ENCODE results near the gene CCK. TPM values are rescaled to one million over a fixed set of nuclear protein-coding genes. Genes with fewer than 3 reads are reported as not detected.

CCK gene, protein sequence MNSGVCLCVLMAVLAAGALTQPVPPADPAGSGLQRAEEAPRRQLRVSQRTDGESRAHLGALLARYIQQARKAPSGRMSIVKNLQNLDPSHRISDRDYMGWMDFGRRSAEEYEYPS
- 10 to 100 TPM in 1 of 4 donors, 1 to 10 TPM in 2, under 1 TPM in 1; 0.93 to 13.6 (median 4.5) TPM for total RNA-seq

DNA sequence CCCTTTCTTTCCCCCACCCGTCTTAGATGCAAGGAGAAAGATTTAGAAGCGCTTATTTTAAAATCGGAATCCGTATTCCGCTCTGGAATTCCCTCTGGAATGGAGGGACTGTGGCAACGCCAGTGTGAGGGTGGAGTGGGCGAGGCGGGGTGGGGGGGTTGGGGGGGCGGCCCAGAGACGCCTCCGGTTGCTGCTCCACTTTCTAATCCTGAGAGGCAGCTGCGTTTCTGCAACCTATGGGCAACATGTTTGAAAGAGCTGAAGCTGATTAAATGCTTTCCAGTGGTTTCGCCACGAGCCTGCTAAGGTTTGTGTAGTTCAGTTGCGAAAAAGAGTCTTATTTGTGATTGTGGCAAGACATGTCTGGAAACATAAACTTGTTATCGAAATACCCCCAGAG, at the start of gene CCK:
CCK (minus strand) TSS at position 101 of the 400 bp plus-strand sequence. CDS start 2,555 bp downstream, outside the sequence.
- H3K4me3 ChIP-seq = peak within 1 kb of the TSS in 1 of 2 donors; percentile 19
- peaks cover 0 to 31% (median 11%) of the 10 kb centered on the region in 3 donors for H3K4me1 ChIP-seq
- no peak for TF ChIP-seq EP300 (IDR thresholded peaks at IDR 0.05)
- no peak for ATAC-seq
- WGBS, 2 donors (ENCODE audit: low coverage in 1 of 2) = 47 to 52% methylated on average over 2 to 10 of the region's 16 CpGs
- H3K9me3 ChIP-seq = no peaks in the 10 kb centered on the region
- peaks cover 86% of the 10 kb centered on the region for H3K27me3 ChIP-seq
- no peak within 1 kb of the TSS for H3K27ac ChIP-seq
- H3K36me3 ChIP-seq = no peaks in the 10 kb centered on the region

DNA sequence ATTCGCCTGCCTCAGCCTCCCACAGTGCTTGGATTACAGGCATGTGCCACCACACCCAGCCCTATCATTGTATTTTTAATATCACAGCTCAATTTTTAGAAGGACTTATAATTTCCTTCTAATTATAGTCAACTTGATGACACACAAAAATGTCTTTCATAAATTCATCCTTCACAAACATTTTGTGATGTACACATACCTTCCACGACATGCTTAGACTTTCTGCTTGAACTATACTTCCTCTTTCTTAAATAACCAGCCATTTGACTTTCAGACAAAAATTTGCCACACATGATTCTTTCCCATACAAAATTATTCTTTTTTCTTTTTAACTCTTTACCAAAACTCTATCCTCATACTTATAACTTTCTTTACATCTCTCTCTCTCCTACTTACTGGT, 48.4 kb upstream of the CCK start:
- WGBS, 2 donors (ENCODE audit: low coverage in 1 of 2) = 59 to 64% methylated on average over 2 of the region's 2 CpGs
- Histone ChIP-seq H3K36me3 (no peaks in the 10 kb centered on the region), H3K9me3 (peaks cover 0 to 37% (median 0%) of the 10 kb centered on the region in 3 donors), H3K4me3 (no peak overlapping the region), H3K4me1 (no peaks in the 10 kb centered on the region), H3K27me3 (no peaks in the 10 kb centered on the region), H3K27ac (no peak overlapping the region)
- TF ChIP-seq, protein P1, sequence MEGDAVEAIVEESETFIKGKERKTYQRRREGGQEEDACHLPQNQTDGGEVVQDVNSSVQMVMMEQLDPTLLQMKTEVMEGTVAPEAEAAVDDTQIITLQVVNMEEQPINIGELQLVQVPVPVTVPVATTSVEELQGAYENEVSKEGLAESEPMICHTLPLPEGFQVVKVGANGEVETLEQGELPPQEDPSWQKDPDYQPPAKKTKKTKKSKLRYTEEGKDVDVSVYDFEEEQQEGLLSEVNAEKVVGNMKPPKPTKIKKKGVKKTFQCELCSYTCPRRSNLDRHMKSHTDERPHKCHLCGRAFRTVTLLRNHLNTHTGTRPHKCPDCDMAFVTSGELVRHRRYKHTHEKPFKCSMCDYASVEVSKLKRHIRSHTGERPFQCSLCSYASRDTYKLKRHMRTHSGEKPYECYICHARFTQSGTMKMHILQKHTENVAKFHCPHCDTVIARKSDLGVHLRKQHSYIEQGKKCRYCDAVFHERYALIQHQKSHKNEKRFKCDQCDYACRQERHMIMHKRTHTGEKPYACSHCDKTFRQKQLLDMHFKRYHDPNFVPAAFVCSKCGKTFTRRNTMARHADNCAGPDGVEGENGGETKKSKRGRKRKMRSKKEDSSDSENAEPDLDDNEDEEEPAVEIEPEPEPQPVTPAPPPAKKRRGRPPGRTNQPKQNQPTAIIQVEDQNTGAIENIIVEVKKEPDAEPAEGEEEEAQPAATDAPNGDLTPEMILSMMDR (IDR thresholded peaks at IDR 0.05) = no peak
- TF ChIP-seq POLR2AphosphoS5 (IDR thresholded peaks at IDR 0.05) = no peak
- TF ChIP-seq EP300 (IDR thresholded peaks at IDR 0.05) = no peak
- TF ChIP-seq POLR2A (IDR thresholded peaks at IDR 0.05) = no peak
- no peak for ATAC-seq

DNA sequence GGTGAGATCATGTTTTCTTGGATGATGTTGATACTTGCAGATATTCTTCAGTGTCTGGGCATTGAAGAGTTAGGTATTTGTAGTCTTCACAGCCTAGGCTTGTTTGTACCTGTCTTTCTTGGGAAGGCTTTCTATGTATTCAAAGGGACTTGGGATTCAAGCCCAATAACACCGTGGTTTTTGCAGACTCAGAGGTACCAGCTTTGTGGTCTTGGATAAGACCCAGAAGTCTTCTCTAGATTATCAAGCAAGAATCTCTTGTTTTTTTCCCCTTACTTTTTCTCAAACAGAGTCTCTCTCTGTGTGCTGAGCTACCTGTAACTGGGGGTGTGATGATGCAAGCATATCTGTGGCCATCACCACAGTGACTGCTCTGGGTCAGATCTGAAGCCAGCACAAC, 42.7 kb upstream of the CCK start:
- WGBS, 2 donors (ENCODE audit: low coverage in 1 of 2) = 80% methylated on average over 1 of the region's 1 CpG; no CpG with 5 or more reads in 1 of the 2 donors
- Histone ChIP-seq H3K27me3 (no peaks in the 10 kb centered on the region), H3K4me3 (no peak overlapping the region), H3K27ac (no peak overlapping the region), H3K4me1 (no peaks in the 10 kb centered on the region), H3K36me3 (no peaks in the 10 kb centered on the region), H3K9me3 (peaks cover 0 to 3% (median 0%) of the 10 kb centered on the region in 3 donors)
- no peak for ATAC-seq
- TF ChIP-seq POLR2AphosphoS5 (IDR thresholded peaks at IDR 0.05) (no peak), POLR2A (IDR thresholded peaks at IDR 0.05) (no peak), EP300 (IDR thresholded peaks at IDR 0.05) (no peak)
- TF ChIP-seq, protein P1 (IDR thresholded peaks at IDR 0.05) = no peak

DNA sequence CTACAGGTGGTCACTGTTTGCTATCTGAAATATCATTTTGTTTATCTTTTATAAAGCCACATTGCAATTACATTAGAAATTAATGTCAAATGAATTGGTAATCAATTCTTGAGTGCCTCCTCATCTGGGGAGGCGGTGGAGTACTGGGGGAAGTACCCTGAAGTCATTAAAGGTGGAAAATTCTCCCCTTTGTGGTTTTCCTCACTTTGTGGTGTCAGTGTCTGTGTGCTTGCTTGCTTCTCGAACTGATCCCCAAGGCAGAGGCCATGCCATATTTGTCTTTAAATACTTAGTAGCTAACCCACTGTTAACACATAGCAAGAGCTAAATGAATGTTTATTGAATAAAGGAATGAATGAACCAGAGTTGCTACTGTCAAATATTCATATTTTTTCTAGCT, 40.5 kb upstream of the CCK start:
- no peak for ATAC-seq
- WGBS, 2 donors (ENCODE audit: low coverage in 1 of 2) = 40 to 64% methylated on average over 2 of the region's 2 CpGs
- no peak for TF ChIP-seq POLR2AphosphoS5 (IDR thresholded peaks at IDR 0.05)
- TF ChIP-seq EP300 (IDR thresholded peaks at IDR 0.05) = no peak
- TF ChIP-seq, protein P1 (IDR thresholded peaks at IDR 0.05) = no peak
- TF ChIP-seq POLR2A (IDR thresholded peaks at IDR 0.05) = no peak
- H3K9me3 ChIP-seq = no peaks in the 10 kb centered on the region
- no peaks in the 10 kb centered on the region for H3K36me3 ChIP-seq
- no peaks in the 10 kb centered on the region for H3K27me3 ChIP-seq
- no peaks in the 10 kb centered on the region for H3K4me1 ChIP-seq
- no peak overlapping the region for H3K27ac ChIP-seq
- no peak overlapping the region for H3K4me3 ChIP-seq

DNA sequence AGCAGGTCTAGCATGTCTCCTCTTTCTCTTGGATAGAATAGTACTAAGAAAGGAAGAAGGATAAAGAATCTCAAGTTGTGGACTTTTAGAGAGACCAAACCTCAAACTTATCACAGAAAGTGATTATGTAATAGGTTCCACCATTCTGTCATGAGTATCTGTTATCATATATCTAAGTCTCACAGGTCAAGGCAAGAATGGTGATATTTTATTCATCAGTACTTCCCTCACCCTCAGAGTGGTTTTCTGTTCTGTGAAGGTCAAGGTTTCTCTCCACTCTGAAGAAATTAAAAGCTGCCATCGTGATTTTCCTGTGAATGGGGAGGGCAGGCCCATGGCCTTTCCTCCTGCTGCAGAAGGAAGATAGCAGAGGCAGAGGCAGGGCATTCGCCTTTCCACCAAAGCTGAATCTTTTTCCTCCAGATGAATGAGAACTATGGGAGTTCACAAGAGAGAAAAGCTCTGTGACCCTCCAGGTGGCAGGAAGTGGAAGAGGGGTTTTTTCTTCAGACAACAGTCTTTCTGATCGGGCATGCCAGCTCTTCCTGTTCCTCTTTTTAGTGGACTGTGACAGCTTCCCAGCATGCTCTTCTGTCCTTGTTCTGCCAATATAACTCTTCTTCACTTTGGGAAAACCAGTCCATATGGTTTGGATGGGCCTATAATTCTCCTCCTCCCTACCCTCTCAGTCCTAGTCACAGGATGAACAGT, 37.1 kb upstream of the CCK start:
- 36 to 42% methylated on average over 1 to 3 of the region's 3 CpGs for WGBS, 2 donors (ENCODE audit: low coverage in 1 of 2)
- H3K4me1 ChIP-seq = no peaks in the 10 kb centered on the region
- no peaks in the 10 kb centered on the region for H3K27me3 ChIP-seq
- ATAC-seq = no peak
- no peak overlapping the region for H3K27ac ChIP-seq
- TF ChIP-seq EP300 (IDR thresholded peaks at IDR 0.05) (no peak), POLR2A (IDR thresholded peaks at IDR 0.05) (no peak), POLR2AphosphoS5 (IDR thresholded peaks at IDR 0.05) (no peak)
- TF ChIP-seq, protein P1 (IDR thresholded peaks at IDR 0.05) = no peak
- H3K9me3 ChIP-seq = no peaks in the 10 kb centered on the region
- no peaks in the 10 kb centered on the region for H3K36me3 ChIP-seq
- H3K4me3 ChIP-seq = no peak overlapping the region

Data from gastroesophageal sphincter (tissue), 4 donors.